Cardiac fibroblast (primary cell): ENCODE measurements around the gene LRRK2.
"Not testable (repeated sequence)": the region's sequence is repeated elsewhere in the genome, so short reads cannot be mapped to it uniquely, and the experiment has no call there.

ENCODE experiments used
- DNase-seq, 2 donors: peaks; one replicate each; pipeline versions ENCODE4 v3.0.0 to v3.0.0-alpha.2; 2010; ENCODE audit warnings: low read depth in 2 of 2
- H3K4me3 ChIP-seq, 2 donors: replicated peaks in 1 of 2; 1 replicate in 1 of 2; 2 replicates in 1 of 2; pipeline ENCODE4 v1.5.1; 2011; ENCODE audit warnings: low read depth in 2 of 2, low read length in 2 of 2, mild to moderate bottlenecking in 2 of 2, moderate library complexity in 1 of 2
- CTCF ChIP-seq: IDR thresholded peaks from one replicate; pipeline ENCODE4 v1.5.1; 2011; ENCODE audit warnings: low read depth, mild to moderate bottlenecking, low read length, inconsistent platforms

LRRK2 gene

DNA sequence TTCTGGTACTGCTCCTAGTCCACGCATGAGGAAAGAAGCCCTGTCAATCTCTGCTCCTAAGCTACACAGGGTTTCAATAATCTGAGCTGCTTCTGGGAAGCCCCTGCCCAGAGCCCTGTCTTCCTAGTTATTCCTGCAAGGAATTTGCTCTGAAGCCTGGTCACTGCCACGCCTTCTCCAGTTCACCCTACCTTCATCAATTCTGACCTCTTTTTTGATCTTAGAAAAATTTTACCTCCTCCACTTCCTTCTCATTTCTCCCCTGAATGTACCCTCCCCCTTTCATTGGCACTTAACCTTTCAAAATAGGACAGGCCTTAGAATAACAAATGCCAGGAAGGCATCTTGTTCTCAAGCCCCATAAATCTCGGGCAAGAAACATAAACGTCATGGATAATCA is 14.9 kb upstream of the LRRK2 start:
- no peak for DNase-seq
- TF ChIP-seq CTCF, result no peak
- no peak overlapping the region for H3K4me3 ChIP-seq

- not testable (repeated sequence) for DNase-seq, H3K4me3 ChIP-seq
These were observed 13.6 kb upstream of the LRRK2 start for GRCh38 chr12:40211186-40211585.

DNA sequence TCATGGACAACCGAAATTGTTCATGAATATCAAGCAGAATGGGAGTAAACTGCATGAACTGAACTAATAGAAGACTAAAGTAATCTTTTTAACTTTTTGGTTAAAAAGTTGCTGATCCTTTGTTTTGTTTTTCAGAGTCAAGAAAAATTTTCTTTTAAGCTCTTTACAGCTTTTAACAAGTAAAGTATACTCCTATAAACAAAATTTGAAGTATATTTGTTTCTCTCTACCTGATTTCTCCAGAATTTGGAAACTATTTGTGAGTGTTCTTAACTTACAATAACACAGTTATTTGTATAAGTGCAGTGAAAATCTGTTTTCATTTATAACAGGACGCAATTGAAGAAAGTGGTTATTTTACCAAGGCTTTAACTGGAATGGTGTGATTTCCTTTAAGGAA is 12.2 kb upstream of the LRRK2 start:
- DNase-seq, result no peak
- no peak for TF ChIP-seq CTCF
- H3K4me3 ChIP-seq, result no peak overlapping the region

- no peak for TF ChIP-seq CTCF
- no peak overlapping the region for H3K4me3 ChIP-seq
- peak in 1 of 2 donors; percentile 55 for DNase-seq
These were observed 8.8 kb upstream of the LRRK2 start for GRCh38 chr12:40215982-40216381.

DNA sequence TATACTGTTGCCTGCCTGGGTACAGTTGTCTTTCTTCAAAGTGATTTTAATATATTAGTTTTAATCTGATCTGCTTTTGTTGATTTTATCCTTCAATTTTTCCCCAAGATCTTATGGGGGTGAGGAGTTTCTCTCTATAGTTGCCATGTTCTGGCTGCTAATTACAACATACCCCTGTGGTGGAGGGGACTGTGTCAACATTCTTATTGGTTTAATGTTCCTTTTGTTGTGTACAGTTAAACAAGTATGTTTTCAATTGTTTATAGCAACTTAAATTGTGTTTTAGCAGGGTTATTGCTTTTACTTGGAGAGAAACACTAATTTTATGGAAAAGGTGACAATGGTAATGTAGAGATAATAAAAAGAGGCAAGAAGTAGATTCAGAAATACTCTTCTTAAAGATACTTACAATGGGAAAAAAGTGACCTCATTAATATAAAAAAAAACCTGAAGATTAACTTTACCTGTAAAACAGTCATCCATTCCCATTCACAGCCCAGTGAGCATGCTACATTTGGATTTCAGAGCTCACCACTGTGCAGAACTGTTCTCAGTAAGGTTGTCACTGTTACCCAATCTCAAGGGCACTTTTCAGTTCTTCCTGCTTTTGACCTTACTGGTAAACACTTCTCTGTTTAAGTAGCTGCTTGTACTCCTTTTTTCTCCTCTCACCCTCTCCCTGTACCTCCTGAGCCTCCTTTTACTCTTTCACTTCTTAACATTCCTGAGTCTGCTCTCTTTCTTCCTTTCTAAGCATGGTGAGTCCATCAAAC is 8.1 kb upstream of the LRRK2 start:
- DNase-seq, result peak in 1 of 2 donors; percentile 13
- H3K4me3 ChIP-seq, result no peak overlapping the region

GRCh38 chr12:40219760-40220159 is 5.0 kb upstream of the LRRK2 start:
- no peak for DNase-seq
- H3K4me3 ChIP-seq, result no peak overlapping the region
- TF ChIP-seq CTCF, result no peak

More for the DNA sequence above, 8.1 kb upstream of the LRRK2 start:
- TF ChIP-seq CTCF, result no peak

GRCh38 chr12:40222247-40222646 is 2.5 kb upstream of the LRRK2 start:
- no peak for TF ChIP-seq CTCF
- no peak overlapping the region for H3K4me3 ChIP-seq
- DNase-seq, result peak in 1 of 2 donors; percentile 70
